Thyroid gland (tissue), 4 donors: ENCODE data around the gene FAM217A. TPM values are rescaled to one million over a fixed set of nuclear protein-coding genes. Genes with fewer than 3 reads are reported as not detected.

Experiments used
- DNase-seq, 2 donors: peaks; one replicate each; pipeline ENCODE4 v3.0.0-alpha.2; 2019
- H3K27ac ChIP-seq, 3 donors: fragments of 200-600 bp; sonication (generic); 1 replicate in 2 of 3; 2 replicates in 1 of 3; pipeline ENCODE4 v1.5.1; 2016 to 2019; ENCODE audit warnings: mild to moderate bottlenecking in 1 of 3, moderate library complexity in 1 of 3
- H3K27me3 ChIP-seq: fragments of 200-600 bp; sonication (generic); one replicate; pipeline ENCODE4 v1.5.1; 2019
- H3K36me3 ChIP-seq, 2 donors: fragments of 200-600 bp; sonication (generic); one replicate each; pipeline ENCODE4 v1.5.1; 2016 to 2019
- H3K4me1 ChIP-seq, 2 donors: fragments of 200-600 bp; sonication (generic); one replicate each; pipeline ENCODE4 v1.5.1; 2017 to 2019
- H3K4me3 ChIP-seq, 3 donors: fragments of 200-600 bp; sonication (generic); replicated peaks in 1 of 3; 1 replicate in 2 of 3; 2 replicates in 1 of 3; pipeline ENCODE4 v1.5.1; 2016; ENCODE audit warnings: mild to moderate bottlenecking in 1 of 3
- H3K9me3 ChIP-seq: fragments of 200-600 bp; sonication (generic); one replicate; pipeline ENCODE4 v1.5.1; 2017
- CTCF ChIP-seq, 6 experiments: fragments of 200-600 bp in 3 of 6; fragments of 450-650 bp in 3 of 6; sonication (generic) in 3 of 6; IDR thresholded peaks; one replicate each; pipeline ENCODE4 v1.5.1; 2016 to 2019; ENCODE audit warnings: antibody characterized with exemption in 6 of 6, mild to moderate bottlenecking in 2 of 6, inconsistent platforms in 1 of 6, moderate library complexity in 1 of 6
- POLR2A ChIP-seq, 2 donors: fragments of 450-650 bp; IDR thresholded peaks; one replicate each; pipeline ENCODE4 v1.6.1; 2017; ENCODE audit warnings: antibody characterized with exemption in 2 of 2, mild to moderate bottlenecking in 2 of 2, moderate library complexity in 1 of 2
- WGBS, 2 donors: methylation state at CpG; one replicate each; pipeline ENCODE4 v1.1.5; 2017; 5-methylcytosine and 5-hydroxymethylcytosine counted together
- intact Hi-C: fragments of 100-400 bp; cut with DNase I; formaldehyde crosslinking; loops from one replicate; pipeline ENCODE4 v1.15.1; 2023
- total RNA-seq, 4 donors: library from RNA; depleted of rRNA; stranded (reverse); fragments of >200 nt; gene quantifications; one replicate each; pipeline ENCODE4 v1.2.3, GENCODE V29; 2016

FAM217A gene
- total RNA-seq, 4 donors from 2014 or later: 0.27 TPM; not detected in 3

GRCh38 chr6:4031442-4031841, 47.5 kb downstream of the FAM217A start:
- WGBS, 2 donors: 88 to 91% methylated on average over 1 of the region's 1 CpG
- Histone ChIP-seq H3K27me3 (no peaks in the 10 kb centered on the region), H3K4me3 (no peak overlapping the region), H3K27ac (no peak overlapping the region), H3K9me3 (no peaks in the 10 kb centered on the region), H3K36me3 (peaks cover 0 to 6% of the 10 kb centered on the region in 2 donors), H3K4me1 (peaks cover 4% of the 10 kb centered on the region in 2 donors)
- TF ChIP-seq CTCF (IDR thresholded peaks at IDR 0.05) (no peak), POLR2A (IDR thresholded peaks at IDR 0.05) (no peak)
- intact Hi-C loops: no loop called here
- DNase-seq: no peak

GRCh38 chr6:4030669-4031068, 48.3 kb downstream of the FAM217A start:
- no peak for DNase-seq
- Histone ChIP-seq H3K36me3 (peaks cover 0 to 6% of the 10 kb centered on the region in 2 donors), H3K4me3 (no peak overlapping the region), H3K4me1 (peaks cover 4% of the 10 kb centered on the region in 2 donors), H3K9me3 (no peaks in the 10 kb centered on the region), H3K27me3 (no peaks in the 10 kb centered on the region), H3K27ac (no peak overlapping the region)
- intact Hi-C loops: no loop called here
- no peak for TF ChIP-seq POLR2A (IDR thresholded peaks at IDR 0.05)
- no peak for TF ChIP-seq CTCF (IDR thresholded peaks at IDR 0.05)
- 73 to 81% methylated on average over 2 of the region's 2 CpGs for WGBS, 2 donors

- Histone ChIP-seq H3K4me3 (no peak overlapping the region), H3K36me3 (peaks cover 0 to 6% of the 10 kb centered on the region in 2 donors), H3K27me3 (no peaks in the 10 kb centered on the region), H3K9me3 (no peaks in the 10 kb centered on the region), H3K27ac (no peak overlapping the region), H3K4me1 (peaks cover 4 to 6% of the 10 kb centered on the region in 2 donors)
- no peak for DNase-seq
- intact Hi-C loops: no loop called here
- no peak for TF ChIP-seq POLR2A (IDR thresholded peaks at IDR 0.05)
- no peak for TF ChIP-seq CTCF (IDR thresholded peaks at IDR 0.05)
- WGBS, 2 donors: 93 to 95% methylated on average over 7 of the region's 7 CpGs
Measured at GRCh38 chr6:4029687-4030086, 49.2 kb downstream of the FAM217A start.

GRCh38 chr6:4028051-4028450, 50.9 kb downstream of the FAM217A start:
- TF ChIP-seq CTCF (IDR thresholded peaks at IDR 0.05): no peak
- no peak for TF ChIP-seq POLR2A (IDR thresholded peaks at IDR 0.05)
- Histone ChIP-seq H3K27ac (no peak overlapping the region), H3K36me3 (peaks cover 0 to 6% of the 10 kb centered on the region in 2 donors), H3K27me3 (no peaks in the 10 kb centered on the region), H3K4me3 (no peak overlapping the region), H3K9me3 (no peaks in the 10 kb centered on the region), H3K4me1 (peaks cover 14 to 16% of the 10 kb centered on the region in 2 donors)
- intact Hi-C loops: no loop called here
- no peak for DNase-seq

- no peak for DNase-seq
- Histone ChIP-seq H3K4me1 (peaks cover 23 to 26% of the 10 kb centered on the region in 2 donors), H3K9me3 (no peaks in the 10 kb centered on the region), H3K27me3 (no peaks in the 10 kb centered on the region), H3K36me3 (no peaks in the 10 kb centered on the region), H3K4me3 (no peak overlapping the region), H3K27ac (no peak overlapping the region)
- intact Hi-C loops: no loop called here
- 96% methylated on average over 1 of the region's 1 CpG for WGBS, 2 donors
- no peak for TF ChIP-seq POLR2A (IDR thresholded peaks at IDR 0.05)
- no peak for TF ChIP-seq CTCF (IDR thresholded peaks at IDR 0.05)
Measured at GRCh38 chr6:4025681-4026080, 53.3 kb downstream of the FAM217A start.
